ENCODE results near the gene DSCAML1. TPM values are rescaled to one million over a fixed set of nuclear protein-coding genes. Genes with fewer than 3 reads are reported as not detected.

The DSCAML1 gene
- total RNA-seq, 2 experiments from 2014 or later = 0.13 to 0.29 TPM

GRCh38 chr11:117475716-117476530 is 321.1 kb downstream of the DSCAML1 start:
- intact Hi-C loops (cut with micrococcal nuclease) = no loop called here
- POLR2A ChIA-PET = no interaction called here
- Mint-ChIP-seq H3K4me1 (ENCODE audit: low read depth) (no peaks in the 10 kb centered on the region), H3K27ac (no peak overlapping the region), H3K9me3 (no peaks in the 10 kb centered on the region), H3K27me3 (no peaks in the 10 kb centered on the region), H3K36me3 (ENCODE audit: low read depth) (no peaks in the 10 kb centered on the region), H3K4me3 (no peak overlapping the region)
- no peak for TF ChIP-seq CTCF (IDR thresholded peaks at IDR 0.05)
- DNase-seq (no peak), ATAC-seq (no peak)
- CTCF ChIA-PET = interaction anchor here (1.0 to 1.7 kb wide), 2 partner anchors 32 to 49 kb away, joined by 3 to 6 read pairs; no protein-coding TSS in a partner anchor

- H3K27me3 Mint-ChIP-seq = no peaks in the 10 kb centered on the region
- no peak overlapping the region for H3K27ac Mint-ChIP-seq
- no peak for ATAC-seq
- intact Hi-C loops (cut with micrococcal nuclease) = no loop called here
- POLR2A ChIA-PET = no interaction called here
- H3K4me1 Mint-ChIP-seq (ENCODE audit: low read depth) = no peaks in the 10 kb centered on the region
- no peak overlapping the region for H3K4me3 Mint-ChIP-seq
- no peaks in the 10 kb centered on the region for H3K36me3 Mint-ChIP-seq (ENCODE audit: low read depth)
- CTCF ChIA-PET = interaction anchor here (1.7 to 2.6 kb wide), 2 partner anchors 48 to 335 kb away, joined by 5 to 12 read pairs; no protein-coding TSS in a partner anchor
- DNase-seq = no peak
- no peak for TF ChIP-seq CTCF (IDR thresholded peaks at IDR 0.05)
- H3K9me3 Mint-ChIP-seq = no peaks in the 10 kb centered on the region
Observed at GRCh38 chr11:117473481-117474091, 323.4 kb downstream of the DSCAML1 start.

GRCh38 chr11:117471776-117472175 is 325.2 kb downstream of the DSCAML1 start:
- no peak for TF ChIP-seq CTCF (IDR thresholded peaks at IDR 0.05)
- Mint-ChIP-seq H3K36me3 (ENCODE audit: low read depth) (no peaks in the 10 kb centered on the region), H3K9me3 (no peaks in the 10 kb centered on the region), H3K4me3 (no peak overlapping the region), H3K4me1 (ENCODE audit: low read depth) (no peaks in the 10 kb centered on the region), H3K27ac (no peak overlapping the region), H3K27me3 (no peaks in the 10 kb centered on the region)
- ChIA-PET POLR2A (no interaction called here), CTCF (interaction anchor here (1.0 kb wide), 1 partner anchor 45 kb away, joined by 4 read pairs; no protein-coding TSS in a partner anchor)
- intact Hi-C loops (cut with micrococcal nuclease) = no loop called here
- ATAC-seq (no peak), DNase-seq (no peak)

- Mint-ChIP-seq H3K27ac (no peak overlapping the region), H3K9me3 (no peaks in the 10 kb centered on the region), H3K4me3 (no peak overlapping the region), H3K36me3 (ENCODE audit: low read depth) (no peaks in the 10 kb centered on the region), H3K27me3 (no peaks in the 10 kb centered on the region), H3K4me1 (ENCODE audit: low read depth) (no peaks in the 10 kb centered on the region)
- ChIA-PET POLR2A (no interaction called here), CTCF (interaction anchor here (2.1 kb wide), 1 partner anchor 44 kb away, joined by 9 read pairs; no protein-coding TSS in a partner anchor)
- no peak for TF ChIP-seq CTCF (IDR thresholded peaks at IDR 0.05)
- ATAC-seq (no peak), DNase-seq (no peak)
- intact Hi-C loops (cut with micrococcal nuclease) = no loop called here
Observed at GRCh38 chr11:117470576-117470975, 326.4 kb downstream of the DSCAML1 start.

- H3K9me3 Mint-ChIP-seq = no peaks in the 10 kb centered on the region
- no peaks in the 10 kb centered on the region for H3K4me1 Mint-ChIP-seq (ENCODE audit: low read depth)
- DNase-seq (no peak), ATAC-seq (no peak)
- no peak overlapping the region for H3K27ac Mint-ChIP-seq
- ChIA-PET POLR2A (no interaction called here), CTCF (interaction anchor here (2.1 kb wide), 1 partner anchor 43 kb away, joined by 9 read pairs; no protein-coding TSS in a partner anchor)
- no peak for TF ChIP-seq CTCF (IDR thresholded peaks at IDR 0.05)
- no peaks in the 10 kb centered on the region for H3K36me3 Mint-ChIP-seq (ENCODE audit: low read depth)
- H3K4me3 Mint-ChIP-seq = no peak overlapping the region
- intact Hi-C loops (cut with micrococcal nuclease) = no loop called here
- no peaks in the 10 kb centered on the region for H3K27me3 Mint-ChIP-seq
Observed at GRCh38 chr11:117468888-117469287, 328.1 kb downstream of the DSCAML1 start.
